Measurements from ENCODE around the gene WDR64. TPM values are rescaled to one million over a fixed set of nuclear protein-coding genes. Genes with fewer than 3 reads are reported as not detected.

The WDR64 gene
- total RNA-seq, 4 donors from 2014 or later = not detected

DNA sequence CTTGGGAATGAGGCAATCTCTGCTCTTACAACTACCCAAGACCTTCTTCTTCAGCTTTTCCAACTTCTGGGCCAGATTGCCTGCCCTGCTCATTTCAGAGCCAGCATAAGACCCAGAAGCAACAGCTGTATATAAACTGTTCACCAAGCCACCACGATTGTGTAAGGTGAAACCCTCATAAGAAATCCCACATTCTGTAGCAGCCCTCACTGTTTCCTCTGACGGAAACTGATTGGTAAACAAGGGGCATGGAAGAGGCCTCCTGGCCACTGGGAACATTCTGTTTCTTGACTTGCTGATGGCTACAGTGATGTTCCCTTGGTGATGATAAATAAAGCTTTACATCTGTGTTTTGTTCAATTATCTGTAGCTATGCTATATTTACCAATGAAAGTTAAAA is 156.2 kb downstream of the WDR64 start:
- TF ChIP-seq, protein P1, sequence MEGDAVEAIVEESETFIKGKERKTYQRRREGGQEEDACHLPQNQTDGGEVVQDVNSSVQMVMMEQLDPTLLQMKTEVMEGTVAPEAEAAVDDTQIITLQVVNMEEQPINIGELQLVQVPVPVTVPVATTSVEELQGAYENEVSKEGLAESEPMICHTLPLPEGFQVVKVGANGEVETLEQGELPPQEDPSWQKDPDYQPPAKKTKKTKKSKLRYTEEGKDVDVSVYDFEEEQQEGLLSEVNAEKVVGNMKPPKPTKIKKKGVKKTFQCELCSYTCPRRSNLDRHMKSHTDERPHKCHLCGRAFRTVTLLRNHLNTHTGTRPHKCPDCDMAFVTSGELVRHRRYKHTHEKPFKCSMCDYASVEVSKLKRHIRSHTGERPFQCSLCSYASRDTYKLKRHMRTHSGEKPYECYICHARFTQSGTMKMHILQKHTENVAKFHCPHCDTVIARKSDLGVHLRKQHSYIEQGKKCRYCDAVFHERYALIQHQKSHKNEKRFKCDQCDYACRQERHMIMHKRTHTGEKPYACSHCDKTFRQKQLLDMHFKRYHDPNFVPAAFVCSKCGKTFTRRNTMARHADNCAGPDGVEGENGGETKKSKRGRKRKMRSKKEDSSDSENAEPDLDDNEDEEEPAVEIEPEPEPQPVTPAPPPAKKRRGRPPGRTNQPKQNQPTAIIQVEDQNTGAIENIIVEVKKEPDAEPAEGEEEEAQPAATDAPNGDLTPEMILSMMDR (IDR thresholded peaks at IDR 0.05) = no peak
- DNase-seq (ENCODE audit: low spot score) (no peak), ATAC-seq (ENCODE audit: low FRiP score) (no peak)

DNA sequence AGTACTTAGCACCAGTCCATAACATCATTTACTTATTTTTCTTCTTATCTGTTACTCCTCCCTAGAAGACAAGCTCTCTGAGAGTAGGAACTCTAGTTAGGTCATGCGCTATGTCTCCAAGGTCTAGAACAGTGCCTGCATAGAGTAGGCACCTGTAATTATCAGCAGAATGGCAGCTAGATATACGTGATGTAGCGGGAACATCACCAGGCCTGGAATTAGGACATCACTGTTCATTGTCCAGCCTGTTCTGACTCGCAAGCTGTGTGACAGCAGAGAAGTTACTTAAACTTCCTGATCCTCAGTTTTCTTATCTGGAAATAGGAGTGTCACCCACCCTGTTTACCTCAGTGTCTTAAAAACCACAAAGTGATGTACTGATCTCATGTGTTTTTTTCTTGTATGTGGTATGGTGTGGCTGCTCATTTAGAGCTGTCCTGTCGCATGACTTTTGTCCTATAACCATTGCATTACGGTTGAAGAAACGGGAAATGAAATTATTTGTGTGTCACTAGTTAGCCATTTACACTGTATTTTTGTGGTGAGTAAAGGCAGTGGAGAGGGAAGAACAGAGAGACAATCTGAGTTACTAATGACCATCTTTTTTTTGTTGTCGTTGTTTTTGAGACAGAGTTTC is 158.8 kb downstream of the WDR64 start:
- ATAC-seq (ENCODE audit: low FRiP score) (no peak), DNase-seq (ENCODE audit: low spot score) (no peak)
- TF ChIP-seq, protein P1 (IDR thresholded peaks at IDR 0.05) = no peak

DNA sequence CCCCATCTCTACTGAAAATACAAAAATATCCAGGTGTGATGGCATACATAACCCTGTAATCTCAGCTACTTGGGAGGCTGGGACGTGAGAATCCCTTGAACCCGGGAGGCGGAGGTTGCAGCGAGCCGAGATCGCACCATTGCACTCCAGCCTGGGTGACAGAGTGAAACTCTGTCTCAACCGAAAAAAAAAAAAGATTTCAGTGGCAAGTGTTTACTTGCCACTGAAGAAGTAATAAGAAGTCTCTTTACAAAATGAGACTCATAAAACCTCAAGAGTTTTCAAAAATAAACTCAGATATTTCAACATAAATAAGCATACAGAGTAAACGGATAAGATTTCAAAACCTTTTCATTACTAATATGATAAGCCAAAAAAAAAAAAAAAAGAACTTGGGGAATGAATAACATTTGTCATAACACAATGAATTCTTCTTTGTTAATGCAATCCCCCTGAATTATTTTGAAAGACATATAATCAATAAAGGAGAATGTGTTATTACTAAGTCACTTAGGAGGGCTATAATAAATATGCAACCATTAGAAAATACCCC is 161.8 kb downstream of the WDR64 start:
- no peak for DNase-seq (ENCODE audit: low spot score)
- no peak for ATAC-seq (ENCODE audit: low FRiP score)
- TF ChIP-seq, protein P1 (IDR thresholded peaks at IDR 0.05) = no peak

DNA sequence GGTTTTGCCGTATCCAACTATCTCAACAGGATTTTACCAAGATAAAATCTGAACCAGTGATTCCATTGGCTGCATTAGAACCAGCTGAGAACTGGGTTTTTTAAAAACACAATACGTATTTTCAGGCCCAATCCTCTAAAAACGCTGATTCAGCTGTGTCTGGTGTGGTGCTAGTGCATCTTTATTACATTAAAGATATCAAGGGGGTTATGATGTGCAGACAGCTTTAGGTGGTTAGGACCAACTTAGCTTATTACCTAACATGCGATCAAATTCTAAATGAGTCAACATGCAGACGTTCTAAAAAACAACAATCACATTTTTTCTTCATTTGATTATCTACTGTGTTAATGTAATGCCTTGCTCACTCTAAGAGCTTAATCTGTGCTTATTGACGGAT is 163.9 kb downstream of the WDR64 start:
- no peak for ATAC-seq (ENCODE audit: low FRiP score)
- TF ChIP-seq, protein P1 (IDR thresholded peaks at IDR 0.05) = no peak

DNA sequence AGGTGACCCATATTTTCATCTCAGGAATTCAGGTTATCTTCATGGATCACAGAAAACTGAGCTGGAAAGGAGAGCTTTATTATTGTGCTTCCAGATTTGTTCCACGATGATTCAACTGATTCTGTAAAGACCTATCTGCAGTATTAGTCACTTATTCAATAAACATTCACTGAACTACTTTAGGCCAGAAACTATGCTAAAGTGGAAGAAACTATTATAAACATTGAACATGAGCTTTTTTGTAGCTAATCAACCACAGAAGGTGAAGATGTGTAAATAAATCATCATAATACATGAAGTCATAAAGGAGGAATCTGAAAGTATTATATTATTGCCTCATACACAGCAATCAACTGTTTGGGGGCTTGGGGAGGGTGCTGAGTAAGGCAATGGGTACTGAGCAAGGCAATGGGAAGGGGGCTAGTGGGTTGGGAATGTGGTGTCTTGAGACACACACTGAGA is 165.3 kb downstream of the WDR64 start:
- DNase-seq (ENCODE audit: low spot score) (no peak), ATAC-seq (ENCODE audit: low FRiP score) (no peak)
- TF ChIP-seq, protein P1 (IDR thresholded peaks at IDR 0.05) = no peak

More for the DNA sequence above, 163.9 kb downstream of the WDR64 start:
- DNase-seq (ENCODE audit: low spot score) = no peak

DNA sequence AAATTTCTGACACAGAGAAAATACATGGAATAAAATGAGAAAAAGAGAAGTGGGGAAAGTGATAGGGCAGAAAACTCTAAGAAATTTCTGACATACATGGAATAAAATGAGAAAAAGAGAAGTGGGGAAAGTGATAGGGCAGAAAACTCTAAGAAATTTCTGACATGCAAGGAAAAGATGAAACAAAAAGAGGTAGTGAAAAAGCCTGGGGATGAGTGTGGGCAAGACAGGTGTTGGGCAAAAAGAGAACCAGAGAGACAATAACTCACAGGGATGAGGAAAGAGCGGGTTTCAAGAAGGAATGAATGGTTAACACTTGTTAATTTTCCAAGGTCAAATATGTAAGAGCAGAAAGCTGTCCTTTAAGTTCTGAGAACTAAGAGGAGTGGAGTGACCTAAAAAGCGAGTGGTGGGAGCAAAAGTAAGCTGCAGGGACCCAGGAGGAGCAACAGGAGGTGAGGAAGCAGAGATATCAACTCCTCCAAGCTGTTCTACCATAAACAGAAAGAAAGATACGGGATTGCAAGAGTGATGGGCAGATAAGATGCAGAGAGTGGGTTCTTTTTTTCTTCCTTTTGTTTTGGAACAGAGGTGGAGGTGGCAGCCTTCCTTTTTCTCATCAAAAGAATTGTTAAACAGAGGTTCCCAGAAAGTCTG is 166.0 kb downstream of the WDR64 start:
- ATAC-seq (ENCODE audit: low FRiP score) (no peak), DNase-seq (ENCODE audit: low spot score) (no peak)
- TF ChIP-seq, protein P1 (IDR thresholded peaks at IDR 0.05) = no peak
